Smooth muscle cell (in vitro differentiated cells): ENCODE data around the gene PRDM11. TPM values are rescaled to one million over a fixed set of nuclear protein-coding genes. Genes with fewer than 3 reads are reported as not detected.
"Not testable (repeated sequence)": the region's sequence is repeated elsewhere in the genome, so short reads cannot be mapped to it uniquely, and the experiment has no call there.

Source experiments
- DNase-seq: peaks from one replicate; lab custom pipeline; 2025; ENCODE audit not compliant: unreplicated experiment; lab: John Stamatoyannopoulos, UW
- H2AFZ ChIP-seq: fragments of 200-600 bp; sonication (generic); 2 replicates; pipeline ENCODE4 v1.6.0; 2016; ENCODE audit warnings: antibody characterized with exemption, low read depth, mild to moderate bottlenecking
- H3F3A ChIP-seq: fragments of 200-600 bp; sonication (generic); 2 replicates; pipeline ENCODE4 v1.6.0; 2017; ENCODE audit warnings: antibody characterized with exemption, low read depth
- H3K27ac ChIP-seq: fragments of 200-600 bp; sonication (generic); 2 replicates; pipeline ENCODE4 v1.5.1; 2016; ENCODE audit warnings: low read depth, mild to moderate bottlenecking
- H3K27me3 ChIP-seq: fragments of 200-600 bp; sonication (generic); 2 replicates; pipeline ENCODE4 v1.6.1; 2016; ENCODE audit warnings: low read depth, mild to moderate bottlenecking
- H3K36me3 ChIP-seq: fragments of 200-600 bp; sonication (generic); 2 replicates; pipeline ENCODE4 v1.5.1; 2016; ENCODE audit warnings: low read depth
- H3K4me1 ChIP-seq: fragments of 200-600 bp; sonication (generic); 2 replicates; pipeline ENCODE4 v1.5.1; 2016; ENCODE audit warnings: low read depth
- H3K4me2 ChIP-seq: fragments of 200-600 bp; sonication (generic); 2 replicates; pipeline ENCODE4 v1.6.0; 2016; ENCODE audit warnings: mild to moderate bottlenecking
- H3K4me3 ChIP-seq: fragments of 200-600 bp; sonication (generic); 2 replicates; pipeline ENCODE4 v1.5.1; 2016; ENCODE audit warnings: mild to moderate bottlenecking
- H3K79me2 ChIP-seq: fragments of 200-600 bp; sonication (generic); 2 replicates; pipeline ENCODE4 v1.6.0; 2016; ENCODE audit warnings: low read depth, mild to moderate bottlenecking
- H3K9ac ChIP-seq: fragments of 200-600 bp; sonication (generic); 2 replicates; pipeline ENCODE4 v1.6.0; 2016; ENCODE audit warnings: low read depth
- H3K9me3 ChIP-seq: fragments of 200-600 bp; sonication (generic); replicated peaks from 2 replicates; pipeline ENCODE4 v1.5.1; 2016; ENCODE audit warnings: low read depth
- H4K20me1 ChIP-seq: fragments of 200-600 bp; sonication (generic); 2 replicates; pipeline ENCODE4 v1.6.0; 2016; ENCODE audit warnings: low read depth
- CTCF ChIP-seq: fragments of 200-600 bp; sonication (generic); IDR thresholded peaks from 2 replicates; pipeline ENCODE4 v1.5.1; 2017; ENCODE audit warnings: borderline replicate concordance, mild to moderate bottlenecking, antibody characterized with exemption; ENCODE audit not compliant: insufficient read depth, poor library complexity, severe bottlenecking
- WGBS: methylation state at CpG from one replicate; pipeline ENCODE4 v1.1.7; 2016; ENCODE audit warnings: low lambda C conversion rate; 5-methylcytosine and 5-hydroxymethylcytosine counted together
- polyA plus RNA-seq: library from polyadenylated mRNA; unstranded; fragments of >200 nt; fragmentation: Nextera tagmentation; extraction: Ambion mirVana; gene quantifications from 2 replicates; pipeline ENCODE4 v1.2.1, GENCODE V29; 2016
- total RNA-seq: library from RNA; depleted of rRNA; stranded (reverse); fragments of >200 nt; gene quantifications from 2 replicates; pipeline ENCODE4 v1.2.3, GENCODE V29; 2014

Gene PRDM11
- total and polyA plus RNA-seq, 2 experiments from 2014 or later, result 5.8 to 6.6 TPM

GRCh38 chr11:45108070-45109064 is 38.1 kb upstream of the PRDM11 start:
- TF ChIP-seq CTCF, result no peak
- Histone ChIP-seq H3K79me2 (no peaks in the 10 kb centered on the region), H3K4me2 (no peak overlapping the region), H3K27ac (no peak overlapping the region), H4K20me1 (no peaks in the 10 kb centered on the region), H3K36me3 (no peaks in the 10 kb centered on the region), H2AFZ (no peak overlapping the region), H3K4me3 (no peak overlapping the region), H3K4me1 (no peaks in the 10 kb centered on the region), H3K9me3 (no peaks in the 10 kb centered on the region), H3K9ac (no peak overlapping the region), H3F3A (no peaks in the 10 kb centered on the region), H3K27me3 (peaks cover 13% of the 10 kb centered on the region)
- no peak for DNase-seq
- WGBS, result 79% methylated on average over 14 of the region's 14 CpGs

GRCh38 chr11:45109400-45109799 is 37.0 kb upstream of the PRDM11 start:
- H3K4me2 ChIP-seq, result no peak overlapping the region
- H3K79me2 ChIP-seq, result no peaks in the 10 kb centered on the region
- H3K9ac ChIP-seq, result no peak overlapping the region
- H3K4me3 ChIP-seq, result no peak overlapping the region
- H3K36me3 ChIP-seq, result no peaks in the 10 kb centered on the region
- TF ChIP-seq CTCF, result no peak
- WGBS, result 62% methylated on average over 3 of the region's 3 CpGs
- H2AFZ ChIP-seq, result no peak overlapping the region
- H3K4me1 ChIP-seq, result no peaks in the 10 kb centered on the region
- H3K9me3 ChIP-seq, result no peaks in the 10 kb centered on the region
- no peaks in the 10 kb centered on the region for H4K20me1 ChIP-seq
- no peaks in the 10 kb centered on the region for H3F3A ChIP-seq
- peaks cover 23% of the 10 kb centered on the region for H3K27me3 ChIP-seq
- DNase-seq, result no peak
- H3K27ac ChIP-seq, result no peak overlapping the region

DNA sequence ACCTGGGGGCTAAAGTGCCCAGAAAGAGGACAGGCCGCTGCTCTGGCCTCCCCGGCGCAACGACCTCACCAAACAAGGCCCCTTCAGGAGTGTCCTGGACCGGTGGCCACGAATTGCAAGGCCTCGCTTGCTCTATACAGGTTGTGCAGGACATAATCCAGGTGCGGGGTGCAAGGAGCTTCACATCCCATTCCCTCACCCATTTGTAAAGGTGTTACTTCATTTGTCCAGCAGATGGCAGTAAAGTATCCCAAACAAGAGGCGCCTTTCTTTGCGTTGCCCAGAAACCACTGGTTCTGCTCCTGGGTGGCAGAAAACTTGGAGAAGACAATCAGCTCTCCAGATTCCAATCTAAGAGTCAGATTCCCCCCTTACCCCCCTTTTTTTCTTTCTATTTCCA is 35.9 kb upstream of the PRDM11 start:
- no peaks in the 10 kb centered on the region for H3K4me1 ChIP-seq
- H3F3A ChIP-seq, result no peaks in the 10 kb centered on the region
- H3K27me3 ChIP-seq, result peaks cover 26% of the 10 kb centered on the region
- no peaks in the 10 kb centered on the region for H3K9me3 ChIP-seq
- no peak for DNase-seq
- WGBS, result 11% methylated on average over 10 of the region's 10 CpGs
- no peaks in the 10 kb centered on the region for H3K79me2 ChIP-seq
- H4K20me1 ChIP-seq, result no peaks in the 10 kb centered on the region
- peak; percentile 79 for TF ChIP-seq CTCF
- H2AFZ ChIP-seq, result no peak overlapping the region
- no peak overlapping the region for H3K9ac ChIP-seq
- no peak overlapping the region for H3K27ac ChIP-seq
- H3K4me3 ChIP-seq, result no peak overlapping the region
- H3K36me3 ChIP-seq, result no peaks in the 10 kb centered on the region
- no peak overlapping the region for H3K4me2 ChIP-seq

- Histone ChIP-seq H3K79me2 (no peaks in the 10 kb centered on the region), H3F3A (no peaks in the 10 kb centered on the region), H3K36me3 (no peaks in the 10 kb centered on the region), H3K27me3 (peaks cover 25% of the 10 kb centered on the region), H3K4me1 (no peaks in the 10 kb centered on the region), H3K9me3 (no peaks in the 10 kb centered on the region), H4K20me1 (no peaks in the 10 kb centered on the region), H2AFZ (no peak overlapping the region), H3K27ac (no peak overlapping the region), H3K4me3 (no peak overlapping the region), H3K9ac (no peak overlapping the region), H3K4me2 (no peak overlapping the region)
- DNase-seq, result no peak
- TF ChIP-seq CTCF, result no peak
Observed at GRCh38 chr11:45113807-45114206, 32.6 kb upstream of the PRDM11 start.

- H3K4me3 ChIP-seq, result not testable (repeated sequence)
Observed at GRCh38 chr11:45127836-45128235, 18.6 kb upstream of the PRDM11 start.

More at GRCh38 chr11:45127836-45128235, 18.6 kb upstream of the PRDM11 start:
- H3K9ac ChIP-seq, H2AFZ ChIP-seq, H3F3A ChIP-seq, H3K4me2 ChIP-seq, DNase-seq, H3K79me2 ChIP-seq, H3K27ac ChIP-seq, H4K20me1 ChIP-seq, H3K4me1 ChIP-seq, H3K9me3 ChIP-seq, H3K36me3 ChIP-seq: not testable (repeated sequence)
- WGBS, result 92% methylated on average over 9 of the region's 9 CpGs
- H3K27me3 ChIP-seq, result peaks cover 22% of the 10 kb centered on the region
